Measurements from ENCODE around the gene GSC. TPM values are rescaled to one million over a fixed set of nuclear protein-coding genes. Genes with fewer than 3 reads are reported as not detected.

Gene GSC
- total RNA-seq, 4 donors from 2014 or later = 0.52 to 1.1 TPM; not detected in 2

GRCh38 chr14:94773655-94774343 is 3.9 kb upstream of the GSC start:
- DNase-seq (ENCODE audit: low spot score in 2 of 2) = no peak
- intact Hi-C loops (cut with DNase I; ENCODE audit: low total_unique reads) = no loop called here
- H3K4me3 ChIP-seq (ENCODE audit: low read depth, poor library complexity, severe bottlenecking) = no peak overlapping the region
- WGBS, 2 donors = 17 to 20% methylated on average over 36 of the region's 36 CpGs
- TF ChIP-seq CTCF (IDR thresholded peaks at IDR 0.05) (no peak), POLR2A (IDR thresholded peaks at IDR 0.05) (no peak)

GRCh38 chr14:94773061-94773648 is 3.2 kb upstream of the GSC start:
- TF ChIP-seq CTCF (IDR thresholded peaks at IDR 0.05) (no peak), POLR2A (IDR thresholded peaks at IDR 0.05) (no peak)
- intact Hi-C loops (cut with DNase I; ENCODE audit: low total_unique reads) = no loop called here
- no peak for DNase-seq (ENCODE audit: low spot score in 2 of 2)
- 17 to 19% methylated on average over 23 to 33 of the region's 42 CpGs for WGBS, 2 donors
- H3K4me3 ChIP-seq (ENCODE audit: low read depth, poor library complexity, severe bottlenecking) = no peak overlapping the region

GRCh38 chr14:94772548-94772947 is 2.6 kb upstream of the GSC start:
- intact Hi-C loops (cut with DNase I; ENCODE audit: low total_unique reads) = no loop called here
- TF ChIP-seq CTCF (IDR thresholded peaks at IDR 0.05) (no peak), POLR2A (IDR thresholded peaks at IDR 0.05) (no peak)

GRCh38 chr14:94771906-94772490 is 2.1 kb upstream of the GSC start:
- 45 to 52% methylated on average over 14 of the region's 14 CpGs for WGBS, 2 donors
- no peak for TF ChIP-seq CTCF (IDR thresholded peaks at IDR 0.05)
- DNase-seq (ENCODE audit: low spot score in 2 of 2) = no peak
- no peak overlapping the region for H3K4me3 ChIP-seq (ENCODE audit: low read depth, poor library complexity, severe bottlenecking)
- intact Hi-C loops (cut with DNase I; ENCODE audit: low total_unique reads) = no loop called here

More at GRCh38 chr14:94772548-94772947, 2.6 kb upstream of the GSC start:
- no peak overlapping the region for H3K4me3 ChIP-seq (ENCODE audit: low read depth, poor library complexity, severe bottlenecking)
- WGBS, 2 donors = 44 to 48% methylated on average over 8 of the region's 8 CpGs
- no peak for DNase-seq (ENCODE audit: low spot score in 2 of 2)

GRCh38 chr14:94771158-94771905 is 1.4 kb upstream of the GSC start:
- DNase-seq (ENCODE audit: low spot score in 2 of 2) = no peak
- TF ChIP-seq CTCF (IDR thresholded peaks at IDR 0.05) (no peak), POLR2A (IDR thresholded peaks at IDR 0.05) (no peak)
- 43 to 54% methylated on average over 54 of the region's 54 CpGs for WGBS, 2 donors
- intact Hi-C loops (cut with DNase I; ENCODE audit: low total_unique reads) = no loop called here
- no peak overlapping the region for H3K4me3 ChIP-seq (ENCODE audit: low read depth, poor library complexity, severe bottlenecking)
